NCI-H1417 (cell line): ENCODE data around the gene RNH1.

Experiments used
- DNase-seq, 3 experiments: peaks; one replicate each; lab custom pipeline; 2025; lab: John Stamatoyannopoulos, UW

Gene RNH1

GRCh38 chr11:459511-460220 is 47.4 kb downstream of the RNH1 start:
- no peak for DNase-seq

DNA sequence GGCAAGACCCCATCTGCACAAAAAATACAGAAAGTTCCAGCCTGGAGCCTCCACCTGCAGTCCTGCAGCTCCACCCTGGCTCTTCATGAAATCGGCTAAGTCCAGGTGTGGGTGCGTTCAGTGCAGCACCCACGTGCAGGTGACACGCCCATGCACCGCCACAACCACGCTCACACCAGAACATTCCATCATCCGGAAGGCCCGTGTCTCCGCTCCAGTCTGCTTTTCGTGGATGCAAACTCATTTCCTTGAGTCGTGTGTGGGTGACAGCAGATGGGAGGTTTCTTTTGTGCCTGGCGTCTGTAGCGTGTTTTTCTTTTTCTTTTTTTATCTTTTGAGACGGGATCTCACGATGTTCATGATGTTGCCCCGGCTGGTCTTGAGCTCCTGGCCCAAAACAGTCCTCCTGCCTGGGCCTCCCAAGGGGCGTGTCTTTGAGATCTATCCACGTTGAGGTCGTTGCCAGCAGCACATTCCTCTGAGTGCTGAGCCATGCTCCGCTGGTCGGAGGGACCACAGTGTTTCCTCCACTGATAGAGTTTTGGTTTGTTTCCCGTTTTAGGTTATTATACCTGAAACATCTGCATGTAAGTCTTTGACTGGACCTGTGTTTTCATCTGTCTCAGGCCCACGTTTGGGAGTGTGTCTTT is 49.8 kb downstream of the RNH1 start:
- DNase-seq: no peak

GRCh38 chr11:456533-456932 is 50.5 kb downstream of the RNH1 start:
- DNase-seq: no peak

DNA sequence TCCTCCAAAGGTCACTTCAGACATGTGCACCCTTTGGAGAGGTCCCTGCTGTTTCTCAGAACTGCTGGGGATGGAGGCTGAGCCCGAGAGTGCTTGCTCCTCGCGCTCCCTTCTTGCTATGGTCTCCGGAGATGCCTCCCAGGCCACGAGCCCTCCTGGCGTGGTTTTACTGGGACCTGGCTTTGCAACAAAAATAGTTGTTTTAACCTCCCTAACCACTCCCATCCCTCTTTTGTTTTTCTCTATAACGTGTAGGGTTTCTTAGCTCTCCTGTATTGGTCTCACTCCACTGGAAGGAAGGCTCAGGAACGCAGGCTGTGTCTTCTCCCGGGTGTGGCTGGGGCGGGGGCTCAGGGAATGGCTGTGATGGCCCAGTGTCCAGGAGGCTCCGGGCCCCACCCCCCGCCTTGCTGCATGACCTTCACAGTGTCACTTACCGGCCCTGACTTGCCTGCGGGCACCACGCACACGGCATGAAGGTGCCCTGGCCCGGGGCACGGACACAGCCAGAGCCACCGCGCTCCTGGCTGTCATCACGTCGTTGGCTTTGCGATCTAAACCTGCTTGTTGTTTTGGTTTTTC is 51.4 kb downstream of the RNH1 start:
- DNase-seq: no peak

GRCh38 chr11:454801-455565 is 52.1 kb downstream of the RNH1 start:
- DNase-seq: no peak

DNA sequence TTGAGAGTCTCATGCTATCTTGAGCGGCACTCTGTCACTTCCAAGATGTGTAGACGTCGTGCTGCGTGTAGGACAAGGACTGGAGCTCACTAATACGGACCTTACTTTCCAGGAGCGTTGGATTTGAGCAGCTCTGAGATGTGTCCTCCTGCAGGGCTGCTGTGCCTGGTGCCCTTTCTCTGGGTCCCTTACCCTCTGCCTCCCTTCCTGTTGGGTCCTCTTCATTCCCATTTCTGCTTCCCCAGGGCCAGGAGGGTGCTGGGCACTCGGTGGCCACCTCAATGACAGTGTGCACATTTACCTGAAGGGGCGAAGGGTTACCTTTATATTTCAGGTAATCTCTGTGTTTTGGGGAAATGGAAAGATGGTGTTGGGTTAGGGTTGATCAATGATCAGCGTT is 53.0 kb downstream of the RNH1 start:
- DNase-seq: no peak

GRCh38 chr11:453564-453963 is 53.5 kb downstream of the RNH1 start:
- DNase-seq: no peak

- DNase-seq: no peak
These were observed 54.0 kb downstream of the RNH1 start for GRCh38 chr11:452916-453527.

GRCh38 chr11:452203-452744 is 54.8 kb downstream of the RNH1 start:
- no peak for DNase-seq

- DNase-seq: no peak
These were observed 55.3 kb downstream of the RNH1 start for GRCh38 chr11:451738-452137.

DNA sequence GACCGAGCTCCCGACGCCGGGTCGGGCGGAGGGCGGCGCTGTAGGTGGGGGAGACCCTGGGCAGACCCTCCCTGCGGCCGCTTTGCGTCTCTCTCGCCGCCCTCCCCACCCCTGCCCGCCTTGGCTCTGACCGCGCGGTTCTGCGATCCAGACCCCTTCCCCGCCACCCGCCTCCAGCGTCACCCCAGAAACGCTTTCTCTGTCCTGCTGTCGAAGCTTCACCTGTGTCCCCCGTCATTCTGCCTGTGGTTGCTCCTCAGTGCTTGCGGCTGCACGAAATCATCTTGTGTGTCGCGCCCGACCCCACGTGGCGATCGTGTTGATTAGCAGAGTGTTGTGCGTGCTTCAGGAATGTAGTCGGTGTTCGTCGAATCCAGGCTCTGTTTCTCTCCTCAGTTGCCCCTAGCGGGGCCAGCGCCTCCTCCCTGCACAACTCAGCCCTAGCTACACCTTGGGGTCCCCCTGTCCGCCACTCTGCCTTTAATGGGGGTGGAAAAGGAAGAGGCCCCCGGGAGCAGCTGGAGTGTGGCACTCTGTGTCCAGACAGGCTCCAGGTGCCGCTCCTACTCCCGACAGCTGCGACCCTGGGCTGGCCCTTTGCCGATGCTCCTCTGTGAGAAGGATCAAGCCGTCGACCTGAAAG is 56.1 kb downstream of the RNH1 start:
- peak; percentile 62 to 75 (median 66) for DNase-seq

DNA sequence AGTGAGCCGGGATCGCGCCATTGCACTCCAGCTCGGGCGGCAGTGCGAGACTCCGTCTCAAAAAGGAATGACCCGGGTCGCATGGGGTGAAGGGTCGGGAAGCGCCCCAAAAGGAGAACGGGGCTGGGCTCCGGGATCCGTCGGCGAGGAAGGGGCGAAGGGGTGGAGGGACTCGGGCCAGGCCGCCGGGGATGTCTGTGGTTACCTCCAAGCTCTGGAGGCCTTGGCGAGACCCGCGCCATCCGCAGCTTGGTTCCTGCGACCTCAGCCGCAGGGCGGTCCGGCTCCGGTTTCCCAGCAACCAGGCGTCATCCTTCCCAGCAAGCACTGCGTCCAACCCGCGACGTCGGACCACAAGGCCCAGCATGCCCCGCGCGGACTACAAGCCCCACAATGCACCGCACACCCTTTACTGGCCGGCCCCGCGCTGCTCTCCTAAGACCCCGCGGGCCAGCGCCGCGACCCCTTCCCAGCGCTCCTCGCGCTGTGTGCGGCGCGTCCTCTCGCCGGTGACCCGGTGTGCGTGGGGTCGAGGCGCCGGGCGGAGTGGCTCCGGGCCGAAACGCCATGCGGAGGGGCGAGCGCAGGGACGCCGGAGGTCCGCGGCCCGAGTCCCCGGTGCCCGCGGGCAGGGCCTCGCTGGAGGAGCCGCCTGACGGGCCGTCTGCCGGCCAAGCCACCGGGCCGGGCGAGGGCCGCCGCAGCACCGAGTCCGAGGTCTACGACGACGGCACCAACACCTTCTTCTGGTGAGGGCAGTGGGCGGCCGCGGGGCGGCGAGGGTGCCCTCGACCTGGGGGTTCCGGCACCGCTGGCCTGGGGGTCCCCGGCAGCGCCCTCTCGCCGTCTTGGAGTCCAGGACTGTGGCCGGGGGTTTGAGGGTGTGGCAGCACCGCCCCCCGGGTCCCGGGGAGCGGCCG is 56.9 kb downstream of the RNH1 start, which contains the start of gene PTDSS2:
Gene PTDSS2, plus strand, starts transcription at position 391 of the 920 bp plus-strand sequence. Its CDS starts 177 bp downstream, at position 568.
- peak; percentile 94 to 96 (median 96) for DNase-seq

- DNase-seq: peak; percentile 93 to 99 (median 98)
These were observed 58.9 kb downstream of the RNH1 start for GRCh38 chr11:447923-448731.

DNA sequence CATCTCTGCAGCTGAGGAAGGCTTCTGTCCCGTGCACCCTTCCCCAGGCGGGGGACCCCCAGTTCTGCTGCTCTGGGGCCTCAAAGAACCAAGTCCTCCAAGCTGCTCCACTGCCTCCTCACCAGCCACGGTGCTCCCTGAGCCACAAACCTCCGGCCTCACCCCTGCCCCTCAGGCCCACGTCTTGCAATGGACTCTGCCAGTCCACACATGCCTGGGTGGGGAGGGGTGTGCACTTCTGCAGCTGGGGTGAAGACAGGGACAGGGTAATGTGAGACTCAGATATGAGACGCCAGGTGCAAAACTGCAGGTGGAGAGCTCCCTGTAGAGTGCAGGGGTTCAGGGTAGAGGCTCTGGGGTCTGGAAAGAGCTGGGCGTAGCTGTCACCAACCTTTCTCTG is 60.2 kb downstream of the RNH1 start:
- DNase-seq: peak; percentile 22 to 85 (median 64)

DNA sequence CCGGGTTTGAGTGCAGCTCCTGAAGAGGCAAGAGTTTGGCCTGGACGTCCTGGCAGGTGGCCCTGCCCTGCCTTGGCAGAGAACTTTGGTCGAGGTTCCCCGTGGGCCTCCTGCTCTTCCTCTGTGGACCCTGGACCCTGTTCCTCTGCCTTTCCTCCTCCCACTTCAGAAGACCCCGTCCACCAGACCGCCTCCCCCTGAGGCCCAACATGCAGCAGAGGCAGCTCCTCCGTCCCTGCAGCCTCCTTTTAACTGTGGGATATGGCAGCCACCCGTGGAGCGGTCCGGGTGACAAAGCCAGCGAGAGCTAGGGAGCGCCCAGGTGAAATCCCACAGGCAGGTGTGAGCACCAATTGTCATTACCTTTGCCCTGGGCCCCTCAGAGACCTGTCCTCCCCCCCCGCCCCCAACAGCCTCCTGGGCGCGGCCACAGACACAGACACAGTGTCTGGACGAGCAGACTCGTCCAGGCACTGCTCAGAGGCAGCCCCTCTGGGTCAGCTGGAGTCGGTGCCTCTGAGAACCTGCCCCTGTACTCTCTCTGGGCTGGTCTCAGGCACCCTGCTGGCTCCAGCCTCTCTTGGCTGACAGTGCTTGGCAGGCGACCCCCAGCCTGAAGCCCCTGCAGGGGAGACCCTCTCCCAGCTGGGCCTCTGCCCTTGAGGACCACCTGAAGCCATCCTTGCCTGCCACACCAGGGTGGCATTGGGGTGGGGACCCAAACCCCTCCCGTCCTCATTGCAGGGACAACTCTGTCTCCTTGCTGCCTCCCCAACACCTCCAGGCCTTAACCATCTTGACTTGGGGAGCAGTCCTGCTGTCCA is 61.1 kb downstream of the RNH1 start:
- peak in 1 of 3 experiments; percentile 33 for DNase-seq
